Neural progenitor cell (in vitro differentiated cells): ENCODE measurements around the gene PLB1.

ENCODE experiments used
- EZH2 ChIP-seq: fragments of 200-600 bp; sonication (generic); IDR thresholded peaks from 2 replicates; pipeline ENCODE4 v1.6.1; 2017; ENCODE audit warnings: antibody characterized with exemption, mild to moderate bottlenecking, moderate library complexity
- TF ChIP-seq, protein P1 (sequence below): fragments of 200-600 bp; sonication (generic); IDR thresholded peaks from 2 replicates; pipeline ENCODE4 v1.5.1; 2017; ENCODE audit warnings: antibody characterized with exemption, mild to moderate bottlenecking

DNA sequence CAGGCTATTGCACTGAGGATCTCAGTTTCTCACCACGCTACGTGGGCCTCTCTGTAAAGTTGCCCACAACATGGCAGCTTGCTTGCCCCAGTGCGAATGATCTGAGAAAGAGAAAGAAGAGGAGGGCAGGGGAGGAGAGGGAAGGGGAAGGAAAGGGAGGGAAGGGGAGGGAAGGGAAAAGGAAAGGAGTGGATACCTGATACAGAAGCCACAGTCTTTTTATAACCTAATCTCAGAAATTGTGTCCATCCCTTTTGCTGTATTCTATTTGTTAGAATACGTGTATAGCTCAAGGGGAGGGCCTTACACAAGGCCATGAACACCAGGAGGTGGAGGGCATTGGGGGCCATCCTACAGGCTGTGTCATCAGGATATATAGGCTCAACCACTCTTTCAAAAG, 177.5 kb downstream of the PLB1 start:
- no peak for TF ChIP-seq EZH2
- TF ChIP-seq, protein P1, sequence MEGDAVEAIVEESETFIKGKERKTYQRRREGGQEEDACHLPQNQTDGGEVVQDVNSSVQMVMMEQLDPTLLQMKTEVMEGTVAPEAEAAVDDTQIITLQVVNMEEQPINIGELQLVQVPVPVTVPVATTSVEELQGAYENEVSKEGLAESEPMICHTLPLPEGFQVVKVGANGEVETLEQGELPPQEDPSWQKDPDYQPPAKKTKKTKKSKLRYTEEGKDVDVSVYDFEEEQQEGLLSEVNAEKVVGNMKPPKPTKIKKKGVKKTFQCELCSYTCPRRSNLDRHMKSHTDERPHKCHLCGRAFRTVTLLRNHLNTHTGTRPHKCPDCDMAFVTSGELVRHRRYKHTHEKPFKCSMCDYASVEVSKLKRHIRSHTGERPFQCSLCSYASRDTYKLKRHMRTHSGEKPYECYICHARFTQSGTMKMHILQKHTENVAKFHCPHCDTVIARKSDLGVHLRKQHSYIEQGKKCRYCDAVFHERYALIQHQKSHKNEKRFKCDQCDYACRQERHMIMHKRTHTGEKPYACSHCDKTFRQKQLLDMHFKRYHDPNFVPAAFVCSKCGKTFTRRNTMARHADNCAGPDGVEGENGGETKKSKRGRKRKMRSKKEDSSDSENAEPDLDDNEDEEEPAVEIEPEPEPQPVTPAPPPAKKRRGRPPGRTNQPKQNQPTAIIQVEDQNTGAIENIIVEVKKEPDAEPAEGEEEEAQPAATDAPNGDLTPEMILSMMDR = no peak
